IPS-NIHi7 (cell line): ENCODE results near the gene SPIRE1.
"Not testable (repeated sequence)": the region's sequence is repeated elsewhere in the genome, so short reads cannot be mapped to it uniquely, and the experiment has no call there.

ENCODE experiments used
- DNase-seq: peaks from one replicate; pipeline ENCODE4 v3.0.0; 2012; ENCODE audit warnings: mixed read lengths; ENCODE audit errors: extremely low spot score

Gene SPIRE1

GRCh38 chr18:12416098-12416729, 241.7 kb downstream of the SPIRE1 start:
- DNase-seq: no peak

GRCh38 chr18:12411456-12411855, 246.5 kb downstream of the SPIRE1 start:
- no peak for DNase-seq

GRCh38 chr18:12410747-12411146, 247.2 kb downstream of the SPIRE1 start:
- DNase-seq: not testable (repeated sequence)

DNA sequence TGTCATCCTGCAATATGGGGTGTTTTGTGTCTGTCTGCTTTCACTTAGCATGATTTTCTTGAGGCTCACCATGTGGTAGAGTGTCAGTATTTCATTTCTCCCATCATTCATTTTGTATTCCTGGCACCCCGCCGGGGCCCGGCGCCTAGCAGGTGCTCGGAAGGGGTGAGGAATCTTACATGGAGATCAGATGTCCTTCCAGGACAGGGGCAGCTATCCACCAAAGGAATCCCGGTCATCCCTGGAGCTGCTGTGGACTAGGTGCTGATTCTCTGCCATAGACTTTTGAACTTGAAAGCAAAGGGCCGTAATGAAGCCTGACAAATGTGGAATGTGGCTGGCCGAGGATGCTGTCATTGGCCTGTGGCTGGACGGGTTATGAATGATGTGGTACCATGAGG, 247.8 kb downstream of the SPIRE1 start:
- DNase-seq: no peak

- DNase-seq: no peak
Measured at GRCh38 chr18:12409469-12409868, 248.4 kb downstream of the SPIRE1 start.

DNA sequence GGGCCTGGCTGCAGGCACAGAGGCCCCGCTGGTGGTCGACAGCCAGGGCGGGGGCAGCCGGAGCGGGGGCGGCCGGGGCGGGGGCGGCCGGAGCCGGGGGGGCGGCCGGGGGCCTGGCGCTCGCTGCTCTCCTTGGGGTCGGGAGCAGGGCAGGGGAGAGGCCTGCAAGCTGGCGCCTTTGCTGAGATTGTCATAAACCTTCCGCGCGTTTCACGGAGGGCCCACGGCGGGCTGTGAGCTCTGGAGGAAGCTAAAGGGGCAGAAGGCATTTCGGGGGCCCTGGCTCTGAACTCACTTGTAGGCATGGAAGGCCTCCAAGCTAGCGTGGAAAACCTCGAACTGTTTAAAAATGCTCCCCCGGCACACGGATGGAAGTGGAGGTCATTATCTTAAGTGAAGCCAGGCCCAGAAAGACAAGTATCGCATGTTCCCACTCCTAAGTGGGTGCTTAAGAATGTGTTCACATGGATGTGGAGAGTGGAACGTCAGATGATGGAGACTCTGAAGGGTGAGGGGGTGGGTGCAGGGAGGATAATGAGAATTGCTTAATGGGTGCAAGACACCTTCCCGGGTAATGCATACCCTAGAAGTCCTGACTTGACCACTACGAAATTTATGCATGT, 249.5 kb downstream of the SPIRE1 start:
- peak; percentile 61 for DNase-seq

DNA sequence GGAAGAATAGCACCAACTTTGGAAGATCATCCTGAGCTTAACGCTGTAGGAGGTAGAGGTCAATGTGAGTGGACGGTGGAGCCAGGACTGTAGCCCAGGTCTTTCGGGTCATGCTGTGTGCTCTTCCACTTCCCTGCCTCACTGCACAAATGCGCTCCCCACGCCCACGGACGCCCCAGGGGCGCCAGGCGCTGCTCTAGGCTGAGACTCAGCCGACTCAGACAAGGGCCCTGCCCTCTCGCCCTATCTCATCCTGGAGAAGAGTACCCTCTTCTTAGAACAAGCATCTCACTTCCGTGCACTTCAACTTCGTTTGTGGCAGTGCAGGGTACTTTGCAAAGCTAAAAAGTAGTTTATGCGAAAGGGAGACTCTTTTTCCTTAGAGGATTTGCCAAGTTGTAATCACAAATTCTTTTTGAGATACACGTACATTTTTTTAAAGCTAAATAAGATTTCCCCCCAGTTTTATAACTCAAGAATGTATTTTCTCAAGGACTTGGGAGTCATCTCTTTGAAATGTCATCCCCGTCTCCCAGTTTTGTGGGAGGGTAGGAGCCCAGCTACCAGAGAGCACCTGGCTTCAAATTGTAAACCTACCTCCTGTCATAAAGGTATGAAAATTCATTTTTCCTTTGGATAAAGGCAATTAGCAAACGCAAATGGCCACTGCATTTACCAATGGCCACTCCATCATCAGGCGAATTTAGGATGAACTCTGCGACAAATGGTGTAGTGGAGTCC, 251.4 kb downstream of the SPIRE1 start:
- no peak for DNase-seq

DNA sequence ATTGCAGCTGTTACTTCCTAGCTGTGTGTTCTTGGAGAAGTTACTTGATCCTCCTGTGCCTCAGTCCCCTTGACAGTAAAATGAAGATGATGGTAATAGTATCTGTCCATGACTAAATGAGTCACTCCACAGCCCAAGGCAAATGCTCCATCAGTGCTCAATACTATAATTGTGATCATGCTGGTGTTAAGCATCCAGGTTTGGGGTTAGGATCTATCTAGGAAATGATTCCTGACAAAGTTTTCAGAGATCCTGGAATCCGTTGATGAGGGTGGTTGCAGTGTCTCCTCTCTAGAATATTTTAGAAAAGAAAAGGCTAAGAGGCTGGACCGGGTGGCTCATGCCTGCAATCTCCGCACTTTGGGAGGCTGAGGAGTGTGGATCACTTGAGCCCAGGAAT, 252.8 kb downstream of the SPIRE1 start:
- no peak for DNase-seq

DNA sequence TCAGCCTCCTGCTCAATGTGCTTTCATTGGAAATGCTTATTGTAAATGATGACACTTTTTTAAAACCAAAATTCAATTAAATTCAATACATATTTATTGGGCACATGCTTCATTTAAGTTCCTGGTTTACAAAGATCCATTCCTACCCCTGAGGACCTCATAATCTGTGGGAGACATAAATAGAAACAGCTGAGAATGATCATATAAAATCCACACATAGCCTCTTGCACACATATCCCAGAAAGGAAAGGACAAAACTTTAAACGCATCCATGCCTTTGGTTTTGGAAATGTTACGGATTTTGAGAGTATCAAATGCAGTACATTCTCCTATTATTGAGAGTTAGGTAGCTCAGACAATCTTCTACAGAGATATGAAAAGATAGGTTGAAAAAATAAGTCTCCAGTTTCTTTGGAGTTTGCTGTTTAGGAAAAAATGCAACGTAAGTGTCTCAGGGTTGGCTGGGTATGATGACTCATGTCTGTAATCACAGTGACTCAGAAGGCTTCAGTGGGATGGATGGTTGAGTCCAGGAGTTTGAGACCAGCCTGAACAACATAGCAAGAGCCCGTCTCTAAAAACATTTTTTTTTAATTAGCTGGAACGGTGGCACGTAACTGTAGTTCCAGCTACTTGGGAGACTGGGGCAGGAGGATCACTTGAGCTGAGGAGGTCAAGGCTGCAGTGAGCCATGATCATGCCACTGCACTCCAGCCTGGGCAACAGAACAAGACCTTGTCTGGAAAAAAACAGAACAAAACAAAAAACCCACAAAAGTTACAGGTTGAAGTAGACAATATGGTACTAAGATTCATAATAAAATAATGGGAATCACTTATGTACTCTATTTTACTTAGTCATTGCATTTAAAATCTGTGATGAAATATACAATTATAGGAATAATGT, 254.1 kb downstream of the SPIRE1 start:
- DNase-seq: no peak

DNA sequence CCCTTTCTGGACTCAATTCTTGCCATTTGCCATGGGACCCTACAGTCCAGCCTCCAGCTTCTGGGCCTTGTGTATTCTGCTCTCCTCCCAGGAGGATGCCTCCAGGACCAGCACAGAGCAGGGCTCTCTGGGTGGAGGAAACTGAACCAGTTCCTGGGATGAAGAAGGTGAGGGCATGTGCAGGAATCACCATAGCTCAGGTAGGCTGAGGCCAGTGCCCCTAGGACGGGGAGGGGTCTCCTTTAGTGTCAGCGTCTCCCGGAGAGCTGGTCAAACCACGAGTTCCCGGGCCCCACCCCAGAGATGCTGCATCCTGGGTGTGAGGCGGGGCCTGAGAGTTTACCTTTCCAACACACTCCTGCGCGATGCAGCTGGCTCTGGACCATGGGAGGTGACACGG, 256.0 kb downstream of the SPIRE1 start:
- DNase-seq: no peak

- no peak for DNase-seq
Measured at GRCh38 chr18:12399231-12399630, 258.7 kb downstream of the SPIRE1 start.

DNA sequence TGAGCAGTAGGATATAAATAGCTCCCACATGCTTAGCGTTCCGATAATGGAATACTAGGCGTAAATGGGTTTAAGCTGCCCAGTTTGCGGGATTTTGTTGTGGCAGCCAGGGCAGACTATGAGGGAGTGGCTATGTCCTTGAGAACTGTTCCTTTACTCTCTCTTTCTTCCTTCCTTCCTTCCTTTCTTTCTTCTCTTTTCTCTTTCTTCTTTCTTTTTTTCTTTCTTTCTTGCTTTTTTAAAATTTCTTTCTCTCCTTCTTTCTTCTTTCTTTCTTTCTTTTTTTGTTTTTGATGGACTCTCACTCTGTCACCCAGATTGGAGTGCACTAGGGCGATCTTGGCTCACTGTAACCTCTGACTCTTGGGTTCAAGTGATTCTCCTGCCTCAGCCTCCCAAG, 259.3 kb downstream of the SPIRE1 start:
- no peak for DNase-seq

DNA sequence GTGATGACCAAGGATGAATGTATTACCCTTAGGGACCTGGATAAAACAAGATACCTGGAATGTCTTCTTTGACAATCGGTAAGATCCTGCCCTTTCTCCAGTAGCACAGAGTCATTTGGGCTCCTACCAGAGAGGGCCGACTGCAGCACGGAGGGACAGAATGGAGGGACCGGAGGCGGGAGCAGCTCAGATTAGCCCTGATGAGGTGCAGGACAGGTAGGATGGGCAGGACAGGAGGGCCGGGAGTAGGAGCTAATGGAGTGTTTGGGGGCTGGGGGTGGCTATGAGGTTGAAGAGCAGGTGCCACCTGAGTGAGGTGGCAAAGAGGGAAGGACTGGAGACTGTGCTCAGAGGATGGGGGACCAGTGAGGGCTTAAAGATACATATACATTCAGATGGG, 260.1 kb downstream of the SPIRE1 start:
- DNase-seq: no peak

GRCh38 chr18:12397254-12397653, 260.7 kb downstream of the SPIRE1 start:
- DNase-seq: no peak
